HCT116 (cell line): Measurements from ENCODE around the gene PDZRN4. TPM values are rescaled to one million over a fixed set of nuclear protein-coding genes. Genes with fewer than 3 reads are reported as not detected.

Experiments
- ATAC-seq: fragments of 200-7000 bp; cut with Tn5 transposase; 2 replicates; pipeline ENCODE4 v1.9.1; 2020; ENCODE audit warnings: mild to moderate bottlenecking, moderate library complexity
- BruUV-seq: library from RNA; stranded (reverse); fragments of 400-500 nt; replicated peaks from 2 replicates; lab custom pipeline; 2021; lab: Mats Ljungman, UMichigan
- CTCF ChIA-PET: fragments of 300-600 bp; sonication (Branson Sonifier 250); formaldehyde crosslinking; loops from one replicate; lab custom pipeline; 2021; ENCODE audit warnings: antibody characterized with exemption; lab: Charles Lee
- POLR2A ChIA-PET: fragments of 300-600, 350-600 bp; sonication (Branson Sonifier 250); formaldehyde crosslinking; loops from one replicate; lab custom pipeline; 2021; ENCODE audit warnings: antibody characterized with exemption; lab: Charles Lee
- RAD21 ChIA-PET, 2 experiments: fragments of 300-600 bp; sonication (Branson Sonifier 250); formaldehyde crosslinking; loops; one replicate each; lab custom pipeline; 2023; ENCODE audit warnings: low total read pairs in 2 of 2; ENCODE audit not compliant: uncharacterized antibody in 2 of 2, unreplicated experiment in 2 of 2, low non-redundant PET in 1 of 2; lab: Charles Lee
- DNase-seq: peaks from one replicate; pipeline ENCODE4 v3.0.0-alpha.2; 2010; ENCODE audit warnings: low read depth, low spot score
- H2AFZ ChIP-seq: fragments of 200-600 bp; shearing (Covaris generic), sonication (generic); 2 replicates; pipeline ENCODE4 v1.6.1; 2017; ENCODE audit warnings: low read depth, mixed run types, mixed read lengths, antibody characterized with exemption, low read length; ENCODE audit not compliant: poor library complexity, severe bottlenecking
- H3K27ac ChIP-seq: 2 replicates; pipeline ENCODE4 v1.5.1; 2012; ENCODE audit warnings: low read depth, low read length
- H3K27me3 ChIP-seq: fragments of 200-600 bp; sonication (generic); 2 replicates; pipeline ENCODE4 v1.6.1; 2016; ENCODE audit warnings: mixed run types, low read length, mixed read lengths; ENCODE audit not compliant: insufficient read depth
- H3K36me3 ChIP-seq, 2 experiments: fragments of 200-500 bp in 1 of 2; fragments of 200-600 bp in 1 of 2; sonication (Bioruptor generic) in 1 of 2; sonication (generic) in 1 of 2; 2 replicates each; pipeline versions ENCODE4 v1.5.1 to v1.6.1; 2014 to 2016; ENCODE audit warnings: low read length in 2 of 2, inconsistent platforms in 1 of 2, mixed read lengths in 1 of 2, mixed run types in 1 of 2; ENCODE audit not compliant: insufficient read depth in 2 of 2, control insufficient read depth in 1 of 2
- H3K4me1 ChIP-seq, 2 experiments: fragments of 200-600 bp in 1 of 2; sonication (generic) in 1 of 2; 2 replicates each; pipeline versions ENCODE4 v1.5.1 to v1.6.1; 2012 to 2017; ENCODE audit warnings: low read length in 2 of 2, inconsistent platforms in 1 of 2, mild to moderate bottlenecking in 1 of 2, mixed read lengths in 1 of 2, mixed run types in 1 of 2, moderate library complexity in 1 of 2; ENCODE audit not compliant: insufficient read depth in 2 of 2, control insufficient read depth in 1 of 2
- H3K4me2 ChIP-seq: fragments of 200-600 bp; sonication (generic); 2 replicates; pipeline ENCODE4 v1.6.1; 2017; ENCODE audit warnings: mixed run types, low read length, mixed read lengths
- H3K4me3 ChIP-seq, 2 experiments: fragments of 200-600 bp in 1 of 2; sonication (generic) in 1 of 2; replicated peaks in 1 of 2; 2 replicates each; pipeline ENCODE4 v1.5.1; 2011 to 2016; ENCODE audit warnings: low read length in 2 of 2, control low read depth in 1 of 2, low read depth in 1 of 2, mild to moderate bottlenecking in 1 of 2, mixed read lengths in 1 of 2, mixed run types in 1 of 2
- H3K79me2 ChIP-seq: fragments of 200-600 bp; sonication (generic); 2 replicates; pipeline ENCODE4 v1.6.1; 2017; ENCODE audit warnings: mild to moderate bottlenecking, mixed run types, low read length, moderate library complexity, mixed read lengths; ENCODE audit not compliant: insufficient read depth
- H3K9ac ChIP-seq: fragments of 200-600 bp; sonication (generic); 2 replicates; pipeline ENCODE4 v1.6.1; 2016; ENCODE audit warnings: low read length, mixed read lengths
- H3K9me2 ChIP-seq: fragments of 200-600 bp; sonication (generic), shearing (Covaris generic); 2 replicates; pipeline ENCODE4 v1.6.1; 2017; ENCODE audit warnings: mixed run types, mild to moderate bottlenecking, moderate library complexity; ENCODE audit not compliant: insufficient read depth
- H3K9me3 ChIP-seq, 2 experiments: fragments of 200-500 bp in 1 of 2; fragments of 200-600 bp in 1 of 2; sonication (Bioruptor generic) in 1 of 2; sonication (generic) in 1 of 2; 2 replicates each; pipeline ENCODE4 v1.6.1; 2014 to 2017; ENCODE audit warnings: low read length in 2 of 2, mixed read lengths in 2 of 2, inconsistent platforms in 1 of 2, low read depth in 1 of 2, mild to moderate bottlenecking in 1 of 2, mixed run types in 1 of 2, moderate library complexity in 1 of 2; ENCODE audit not compliant: control insufficient read depth in 1 of 2, insufficient read depth in 1 of 2
- H4K20me1 ChIP-seq: fragments of 200-600 bp; sonication (generic), shearing (Covaris generic); 2 replicates; pipeline ENCODE4 v1.6.1; 2017; ENCODE audit warnings: mixed run types, mild to moderate bottlenecking, moderate library complexity; ENCODE audit not compliant: insufficient read depth
- ATF3 ChIP-seq: IDR thresholded peaks from 2 replicates; pipeline ENCODE4 v1.6.1; 2012
- CEBPB ChIP-seq: IDR thresholded peaks from 2 replicates; pipeline ENCODE4 v1.6.1; 2012; ENCODE audit warnings: low read depth
- EGR1 ChIP-seq: IDR thresholded peaks from 2 replicates; pipeline ENCODE4 v1.6.1; 2012; ENCODE audit warnings: low read depth
- ELF1 ChIP-seq: IDR thresholded peaks from 2 replicates; pipeline ENCODE4 v1.6.1; 2012; ENCODE audit warnings: low read depth, borderline replicate concordance
- EZH2 ChIP-seq: fragments of 200-600 bp; sonication (generic); IDR thresholded peaks from 2 replicates; pipeline ENCODE4 v1.6.1; 2017; ENCODE audit warnings: antibody characterized with exemption, mixed run types
- EZH2phosphoT487 ChIP-seq: fragments of 200-600 bp; IDR thresholded peaks from 2 replicates; pipeline ENCODE4 v1.6.1; 2018; ENCODE audit warnings: antibody characterized with exemption, borderline replicate concordance
- MAX ChIP-seq: IDR thresholded peaks from 2 replicates; pipeline ENCODE4 v1.6.1; 2012
- POLR2A ChIP-seq: IDR thresholded peaks from 2 replicates; pipeline ENCODE4 v1.7.0; 2011; ENCODE audit warnings: borderline replicate concordance; ENCODE audit not compliant: insufficient read depth, insufficient read length; ENCODE audit errors: extremely low read depth
- POLR2AphosphoS5 ChIP-seq: IDR thresholded peaks from 2 replicates; pipeline ENCODE4 v1.6.1; 2011; ENCODE audit warnings: mild to moderate bottlenecking, low read depth, low read length, moderate library complexity
- RAD21 ChIP-seq: IDR thresholded peaks from 2 replicates; pipeline ENCODE4 v1.6.1; 2012; ENCODE audit warnings: low read depth, mild to moderate bottlenecking
- SIN3A ChIP-seq: IDR thresholded peaks from 2 replicates; pipeline ENCODE4 v1.6.1; 2012; ENCODE audit warnings: low read depth
- SP1 ChIP-seq: IDR thresholded peaks from 2 replicates; pipeline ENCODE4 v1.6.1; 2012; ENCODE audit warnings: low read depth
- SRF ChIP-seq: IDR thresholded peaks from 2 replicates; pipeline ENCODE4 v1.6.1; 2012; ENCODE audit warnings: low read depth
- TCF7L2 ChIP-seq: IDR thresholded peaks from 2 replicates; pipeline ENCODE4 v1.7.0; 2011; ENCODE audit warnings: borderline replicate concordance, inconsistent platforms; ENCODE audit not compliant: insufficient read depth, insufficient read length; ENCODE audit errors: extremely low read depth
- ZBTB33 ChIP-seq: IDR thresholded peaks from 2 replicates; pipeline ENCODE4 v1.6.1; 2011; ENCODE audit warnings: mild to moderate bottlenecking, low read length, moderate library complexity; ENCODE audit not compliant: insufficient replicate concordance; ENCODE audit errors: extremely low read depth
- ZNF274 ChIP-seq: fragments of 200-500 bp; sonication (Bioruptor generic); IDR thresholded peaks from 2 replicates; pipeline ENCODE4 v1.6.1; 2014; ENCODE audit warnings: mild to moderate bottlenecking, low read depth, low read length, inconsistent platforms
- intact Hi-C: fragments of 100-400 bp; cut with micrococcal nuclease; formaldehyde crosslinking; loops from 2 replicates; pipeline ENCODE4 v1.10.0; 2022
- total RNA-seq: library from RNA; stranded (reverse); gene quantifications from one replicate; pipeline ENCODE4 v1.2.1, GENCODE V29; 2021; ENCODE audit not compliant: unreplicated experiment

Gene PDZRN4
- total RNA-seq, 1 experiment from 2014 or later, result not detected

- Histone ChIP-seq H3K27me3 (no peaks in the 10 kb centered on the region), H3K79me2 (no peaks in the 10 kb centered on the region), H3K9me2 (no peaks in the 10 kb centered on the region), H3K36me3 (no peaks in the 10 kb centered on the region), H3K9me3 (no peaks in the 10 kb centered on the region), H2AFZ (no peak overlapping the region), H3K4me1 (no peaks in the 10 kb centered on the region), H3K27ac (no peak overlapping the region), H4K20me1 (no peaks in the 10 kb centered on the region; the same call in 1 of the 2 replicates), H3K4me3 (no peak overlapping the region), H3K9ac (no peak overlapping the region), H3K4me2 (no peak overlapping the region)
- no TSS peak for BruUV-seq
- ATAC-seq (no peak), DNase-seq (no peak)
- RAD21 ChIA-PET, result no interaction called here
- POLR2A ChIA-PET, result no interaction called here
- CTCF ChIA-PET, result no interaction called here
- TF ChIP-seq SIN3A (no peak), EZH2phosphoT487 (no peak), POLR2AphosphoS5 (no peak), TCF7L2 (no peak)
- intact Hi-C loops, result no loop called here
Measured at GRCh38 chr12:41606468-41607445, 418.6 kb downstream of the PDZRN4 start.

- Histone ChIP-seq H3K9me3 (no peaks in the 10 kb centered on the region), H3K4me2 (no peak overlapping the region), H3K36me3 (no peaks in the 10 kb centered on the region), H3K4me3 (no peak overlapping the region), H3K27me3 (no peaks in the 10 kb centered on the region), H4K20me1 (no peaks in the 10 kb centered on the region), H2AFZ (no peak overlapping the region), H3K27ac (no peak overlapping the region), H3K9me2 (no peaks in the 10 kb centered on the region), H3K9ac (no peak overlapping the region), H3K4me1 (no peaks in the 10 kb centered on the region), H3K79me2 (no peaks in the 10 kb centered on the region)
- ATAC-seq, result no peak
- DNase-seq, result no peak
- intact Hi-C loops, result no loop called here
- BruUV-seq, result no TSS peak
- CTCF ChIA-PET, result no interaction called here
- RAD21 ChIA-PET, result no interaction called here
- POLR2A ChIA-PET, result no interaction called here
- TF ChIP-seq RAD21 (no peak), EZH2phosphoT487 (no peak), EGR1 (no peak), POLR2AphosphoS5 (no peak), SRF (no peak), ATF3 (no peak), TCF7L2 (no peak), CEBPB (no peak), ZNF274 (no peak), POLR2A (no peak), SP1 (no peak), ZBTB33 (no peak), ELF1 (no peak), EZH2 (no peak), MAX (no peak)
Measured at GRCh38 chr12:41612892-41613557, 424.9 kb downstream of the PDZRN4 start.
